Measurements from ENCODE around the gene JARID2.
"Not testable (repeated sequence)": the region's sequence is repeated elsewhere in the genome, so short reads cannot be mapped to it uniquely, and the experiment has no call there.

JARID2 gene

GRCh38 chr6:15398633-15399275, 152.9 kb downstream of the JARID2 start:
- DNase-seq (ENCODE audit: low read depth, low spot score), result no peak

GRCh38 chr6:15399641-15400470, 154.0 kb downstream of the JARID2 start:
- DNase-seq (ENCODE audit: low read depth, low spot score), result peak; percentile 50

- no peak for DNase-seq (ENCODE audit: low read depth, low spot score)
Measured at GRCh38 chr6:15400572-15401004, 154.7 kb downstream of the JARID2 start.

DNA sequence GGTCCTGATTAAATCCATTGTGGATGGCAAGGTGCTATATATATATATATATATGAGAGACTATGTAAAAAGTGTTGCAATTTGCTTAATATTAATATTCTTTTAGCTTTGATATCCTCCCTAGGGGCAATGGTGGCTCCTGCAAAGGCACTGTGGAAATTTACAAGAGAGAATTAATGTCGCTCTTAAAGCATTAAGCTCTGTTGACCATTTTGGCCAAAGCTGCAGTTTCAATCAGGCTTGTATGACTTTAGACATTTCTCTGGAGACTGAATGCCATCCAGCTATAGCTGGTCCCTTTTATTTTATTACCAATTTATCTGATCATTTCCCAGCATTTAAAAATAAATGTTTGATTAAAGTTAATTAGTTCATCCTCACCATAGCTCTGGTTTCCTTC, 155.3 kb downstream of the JARID2 start:
- DNase-seq (ENCODE audit: low read depth, low spot score), result no peak

- no peak for DNase-seq (ENCODE audit: low read depth, low spot score)
Measured at GRCh38 chr6:15401769-15402250, 155.9 kb downstream of the JARID2 start.

DNA sequence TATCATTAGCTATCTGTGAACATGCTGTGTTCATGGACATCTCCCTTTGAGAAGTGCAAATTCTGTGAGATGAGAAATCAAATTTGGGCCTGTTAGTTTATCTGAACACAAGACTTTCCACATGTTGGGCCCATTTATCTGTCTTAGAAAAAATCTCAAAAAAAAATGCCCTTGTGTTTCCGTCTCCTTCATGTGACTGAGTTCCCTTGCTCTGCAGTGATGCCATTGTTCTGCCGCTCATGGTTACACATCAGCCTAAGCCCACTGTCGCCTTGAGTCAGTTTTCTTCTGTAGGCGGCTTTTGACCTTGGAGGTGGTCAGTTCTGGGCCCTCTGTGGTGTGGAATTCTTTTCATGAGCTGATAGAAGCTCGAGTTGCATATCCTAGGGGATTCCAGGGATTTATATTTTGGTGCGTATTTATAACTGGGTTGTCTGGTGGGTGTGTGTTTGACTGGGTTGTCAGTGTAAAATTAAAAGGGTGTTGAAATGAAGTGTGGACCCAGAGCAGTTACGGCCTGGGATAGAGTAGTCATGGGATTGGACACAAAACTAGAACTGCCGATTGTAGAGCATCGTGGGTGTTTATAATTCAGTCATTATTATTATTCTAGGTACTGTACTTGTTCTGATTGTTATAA, 156.7 kb downstream of the JARID2 start:
- no peak for DNase-seq (ENCODE audit: low read depth, low spot score)

GRCh38 chr6:15403094-15403755, 157.4 kb downstream of the JARID2 start:
- no peak for DNase-seq (ENCODE audit: low read depth, low spot score)

- no peak for DNase-seq (ENCODE audit: low read depth, low spot score)
Measured at GRCh38 chr6:15404685-15404980, 158.8 kb downstream of the JARID2 start.

GRCh38 chr6:15405129-15406068, 159.5 kb downstream of the JARID2 start:
- no peak for DNase-seq (ENCODE audit: low read depth, low spot score)

- DNase-seq (ENCODE audit: low read depth, low spot score), result no peak
Measured at GRCh38 chr6:15406452-15406851, 160.6 kb downstream of the JARID2 start.

DNA sequence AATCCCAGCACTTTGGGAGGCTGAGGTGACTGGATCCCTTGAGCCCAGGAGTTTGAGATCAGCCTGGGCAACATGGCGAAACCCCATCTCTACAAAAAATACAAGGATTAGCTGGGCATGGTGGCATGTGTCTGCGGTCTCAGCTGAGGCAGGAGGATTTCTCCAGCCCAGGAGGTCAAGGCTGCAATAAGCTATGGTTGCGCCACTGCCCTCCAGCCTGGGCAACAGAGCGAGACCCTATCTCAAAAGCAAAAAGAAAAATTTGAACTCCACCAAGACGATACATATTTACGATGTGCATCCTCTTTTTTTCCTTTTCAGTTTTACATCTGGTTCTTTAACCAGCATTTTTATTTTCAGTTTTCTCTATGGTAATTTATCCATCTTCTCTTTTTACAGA, 162.1 kb downstream of the JARID2 start:
- no peak for DNase-seq (ENCODE audit: low read depth, low spot score)

- DNase-seq (ENCODE audit: low read depth, low spot score), result no peak
Measured at GRCh38 chr6:15408758-15409157, 162.9 kb downstream of the JARID2 start.

- DNase-seq (ENCODE audit: low read depth, low spot score), result no peak
Measured at GRCh38 chr6:15409301-15410125, 163.6 kb downstream of the JARID2 start.

GRCh38 chr6:15410126-15410391, 164.2 kb downstream of the JARID2 start:
- no peak for DNase-seq (ENCODE audit: low read depth, low spot score)

DNA sequence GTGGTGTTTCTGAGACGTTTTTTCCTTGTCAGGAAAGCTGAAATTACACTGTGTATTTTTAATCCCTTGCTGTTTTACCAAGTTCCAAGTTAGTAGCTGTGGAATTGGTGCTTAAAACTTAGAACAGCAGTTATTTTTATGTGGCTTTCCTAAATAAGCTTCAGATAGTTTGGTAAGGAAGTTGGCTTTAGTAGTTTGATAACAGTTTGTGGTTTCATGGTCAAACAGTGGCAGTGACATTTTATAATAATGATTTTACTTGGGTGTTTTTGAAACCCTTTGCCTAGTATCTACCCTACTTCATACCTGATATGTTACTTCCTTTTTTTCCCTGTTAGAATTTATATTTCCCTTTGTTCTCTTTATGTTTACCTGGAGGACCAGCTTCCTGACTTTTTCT, 164.9 kb downstream of the JARID2 start:
- no peak for DNase-seq (ENCODE audit: low read depth, low spot score)

GRCh38 chr6:15411766-15412165, 165.9 kb downstream of the JARID2 start:
- DNase-seq (ENCODE audit: low read depth, low spot score), result no peak

DNA sequence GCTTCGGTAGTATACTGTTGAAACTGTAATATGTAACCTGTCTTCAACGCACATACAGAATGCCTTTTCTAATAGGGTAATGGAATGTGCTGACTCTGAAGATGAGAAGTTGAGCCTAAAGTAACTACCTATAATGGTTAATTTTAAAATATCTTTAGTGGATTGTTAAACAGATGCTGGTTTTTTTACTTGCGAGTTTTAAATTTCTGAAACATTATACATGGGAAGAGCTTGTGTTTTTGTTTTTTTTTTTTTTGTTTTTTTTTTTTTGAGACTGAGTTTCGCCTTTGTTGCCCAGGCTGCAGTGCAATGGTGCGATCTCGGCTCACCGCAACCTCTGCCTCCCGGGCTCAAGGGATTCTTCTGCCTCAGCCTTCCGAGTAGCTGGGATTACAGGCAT, 166.9 kb downstream of the JARID2 start:
- no peak for DNase-seq (ENCODE audit: low read depth, low spot score)

DNA sequence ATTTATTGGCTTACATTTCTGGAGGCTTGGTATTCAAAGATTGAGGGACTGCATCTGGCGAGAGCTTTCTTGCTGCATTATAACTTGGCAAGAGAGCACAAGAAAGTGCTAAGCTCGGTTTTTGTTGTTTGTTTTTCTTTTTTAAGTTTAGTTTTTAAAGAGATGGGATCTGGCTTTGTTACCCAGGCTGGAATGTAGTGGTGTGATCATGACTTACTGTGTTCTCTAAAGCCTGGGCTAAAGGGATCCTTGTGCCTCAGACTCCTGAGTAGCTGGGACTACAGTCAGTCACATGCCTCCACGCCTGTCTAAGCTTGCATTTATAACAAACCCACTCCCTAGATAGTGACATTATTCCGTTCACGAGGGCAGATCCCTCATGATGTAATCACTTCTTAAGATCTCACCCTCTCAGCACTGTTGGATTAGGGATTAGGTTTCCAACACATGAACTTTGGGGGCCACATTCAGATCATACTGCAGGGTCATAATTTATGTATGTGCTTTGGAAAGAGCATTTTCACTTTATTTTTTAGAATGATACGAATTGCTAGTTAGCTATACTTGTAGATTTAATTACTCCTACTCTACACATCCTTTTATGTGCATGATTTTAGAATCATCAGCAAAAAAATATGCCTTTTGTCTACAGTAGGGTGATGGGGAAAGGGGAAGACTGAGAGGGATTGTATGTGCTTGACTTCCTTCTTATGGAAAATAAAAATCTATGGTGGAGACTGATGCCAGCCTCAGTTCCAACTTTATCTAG, 167.8 kb downstream of the JARID2 start:
- no peak for DNase-seq (ENCODE audit: low read depth, low spot score)

DNA sequence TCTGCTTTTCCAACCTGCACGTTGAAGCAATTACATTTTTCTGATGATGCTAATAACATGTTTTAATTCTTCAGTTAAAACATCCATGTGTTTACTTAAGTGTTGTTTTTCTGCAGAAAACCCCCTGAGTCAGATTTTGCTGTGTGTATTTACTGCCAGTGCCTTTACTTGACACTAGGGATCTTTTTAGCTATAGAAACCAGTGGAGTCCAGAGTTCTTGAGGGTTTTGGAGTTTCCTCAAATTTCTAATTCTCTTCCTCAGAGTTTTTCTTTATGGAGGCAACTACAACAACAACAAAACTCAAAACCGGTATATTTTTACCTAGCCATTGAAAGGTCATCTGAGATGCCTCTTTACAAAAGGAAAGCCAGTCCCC, 168.4 kb downstream of the JARID2 start:
- DNase-seq (ENCODE audit: low read depth, low spot score), result no peak

- DNase-seq (ENCODE audit: low read depth, low spot score), result not testable (repeated sequence)
Measured at GRCh38 chr6:15415622-15416021, 169.8 kb downstream of the JARID2 start.

Data from brain pericyte (primary cell).